A549 (cell line): ENCODE data around the gene PGLYRP2. TPM values are rescaled to one million over a fixed set of nuclear protein-coding genes. Genes with fewer than 3 reads are reported as not detected.

Experiments
- ATAC-seq, 2 experiments: fragments of 200-7000 bp in 1 of 2; fragments of >200 bp in 1 of 2; cut with Nextera tagmentation in 1 of 2; cut with Tn5 transposase in 1 of 2; 3 replicates each; pipeline versions ENCODE4 v1.8.0 to v1.9.1; 2018 to 2020; ENCODE audit warnings: mild to moderate bottlenecking in 1 of 2, moderate library complexity in 1 of 2
- CTCF ChIA-PET: fragments of 300-600 bp; sonication (Branson Sonifier 250); formaldehyde crosslinking; extraction: SDS; loops from one replicate; lab custom pipeline; 2021; ENCODE audit warnings: antibody characterized with exemption, inconsistent platforms; lab: Yijun Ruan, JAX
- POLR2A ChIA-PET: fragments of 350-600 bp; formaldehyde crosslinking; extraction: SDS; loops from one replicate; lab custom pipeline; 2021; ENCODE audit warnings: antibody characterized with exemption, inconsistent platforms; lab: Yijun Ruan, JAX
- DNase-seq, 2 experiments: peaks; one replicate each; pipeline versions ENCODE4 v3.0.0 to v3.0.0-alpha.2; 2011 to 2016; ENCODE audit warnings: low read depth in 1 of 2, low spot score in 1 of 2
- FAIRE-seq: peaks from 2 replicates; lab custom pipeline; 2011; peaks lifted over from hg19 to GRCh38; lab: Jason Lieb, UNC
- H3K27ac ChIP-seq, 2 experiments: fragments of >200 bp; sonication (Bioruptor Twin); formaldehyde crosslinking; 3 replicates each; pipeline ENCODE4 v1.5.1; 2016 to 2017
- H3K4me1 ChIP-seq: fragments of >200 bp; sonication (Bioruptor Twin); formaldehyde crosslinking; 3 replicates; pipeline ENCODE4 v1.6.1; 2016
- H3K4me2 ChIP-seq: fragments of >200 bp; sonication (Bioruptor Twin); formaldehyde crosslinking; 3 replicates; pipeline ENCODE4 v1.6.1; 2016
- H3K4me3 ChIP-seq: fragments of >200 bp; sonication (Bioruptor Twin); formaldehyde crosslinking; 3 replicates; pipeline ENCODE4 v1.5.1; 2016
- H3K9me3 ChIP-seq: fragments of >200 bp; sonication (Bioruptor Twin); formaldehyde crosslinking; 3 replicates; pipeline ENCODE4 v1.6.1; 2016
- CBX2 ChIP-seq: fragments of 200-600 bp; sonication (generic); IDR thresholded peaks from 2 replicates; pipeline ENCODE4 v1.6.1; 2016; ENCODE audit warnings: low read depth, mild to moderate bottlenecking, borderline replicate concordance
- CEBPB ChIP-seq, 2 experiments: fragments of >200 bp in 1 of 2; sonication (Bioruptor Twin) in 1 of 2; formaldehyde crosslinking in 1 of 2; IDR thresholded peaks; 2 replicates each; pipeline ENCODE4 v1.6.1; 2012 to 2016
- CHD4 ChIP-seq: fragments of 200-600 bp; sonication (generic); IDR thresholded peaks from 2 replicates; pipeline ENCODE4 v1.6.1; 2016; ENCODE audit warnings: antibody characterized with exemption, mild to moderate bottlenecking, borderline replicate concordance
- E2F6 ChIP-seq: IDR thresholded peaks from 2 replicates; pipeline ENCODE4 v1.6.1; 2012; ENCODE audit warnings: low read depth, borderline replicate concordance
- EHF ChIP-seq: fragments of 250-450 bp; sonication (Bioruptor Pico); IDR thresholded peaks from 2 replicates; pipeline ENCODE4 v1.5.0; 2020; ENCODE audit warnings: mild to moderate bottlenecking
- FOXS1 ChIP-seq: fragments of 250-450 bp; sonication (Bioruptor Pico); IDR thresholded peaks from 2 replicates; pipeline ENCODE4 v1.5.0; 2020; ENCODE audit warnings: mild to moderate bottlenecking, moderate library complexity
- HDAC2 ChIP-seq: fragments of 200-600 bp; sonication (generic); IDR thresholded peaks from 2 replicates; pipeline ENCODE4 v1.6.1; 2016
- JUN ChIP-seq, 2 experiments: fragments of >200 bp; sonication (Bioruptor Twin); formaldehyde crosslinking; IDR thresholded peaks; 2 replicates in 1 of 2; 3 replicates in 1 of 2; pipeline ENCODE4 v1.6.1; 2016 to 2017
- MAZ ChIP-seq: fragments of 150-350 bp; IDR thresholded peaks from 2 replicates; pipeline ENCODE4 v1.6.1; 2014; ENCODE audit warnings: antibody characterized with exemption, low read depth, low read length, borderline replicate concordance
- MYC ChIP-seq: IDR thresholded peaks from 2 replicates; pipeline ENCODE4 v1.6.1; 2012; ENCODE audit warnings: mild to moderate bottlenecking, inconsistent platforms, low read length, improper control_type of control experiment, borderline replicate concordance
- POLR2AphosphoS2 ChIP-seq: conservative IDR thresholded peaks from 2 replicates; pipeline ENCODE4 v1.6.1; 2012; ENCODE audit warnings: low read length, improper control_type of control experiment, inconsistent platforms
- REST ChIP-seq: fragments of 200-600 bp; sonication (generic); IDR thresholded peaks from 2 replicates; pipeline ENCODE4 v1.6.1; 2016; ENCODE audit warnings: antibody characterized with exemption, mild to moderate bottlenecking, moderate library complexity
- RNF2 ChIP-seq: fragments of 200-600 bp; sonication (generic); IDR thresholded peaks from 2 replicates; pipeline ENCODE4 v1.6.1; 2016; ENCODE audit warnings: low read depth, mild to moderate bottlenecking, antibody characterized with exemption, moderate library complexity, borderline replicate concordance
- ZC3H11A ChIP-seq: fragments of 450-650 bp; IDR thresholded peaks from 2 replicates; pipeline ENCODE4 v1.6.1; 2014; ENCODE audit warnings: antibody characterized with exemption, mild to moderate bottlenecking
- ZFP36 ChIP-seq: fragments of 450-650 bp; IDR thresholded peaks from 2 replicates; pipeline ENCODE4 v1.6.1; 2014; ENCODE audit warnings: borderline replicate concordance; ENCODE audit not compliant: partially characterized antibody
- ZSCAN20 ChIP-seq: fragments of 250-450 bp; sonication (Bioruptor Pico); IDR thresholded peaks from 2 replicates; pipeline ENCODE4 v1.8.0; 2022; ENCODE audit warnings: mild to moderate bottlenecking, moderate library complexity
- WGBS: methylation state at CpG from one replicate; pipeline ENCODE4 v1.1.6; 2017; ENCODE audit errors: missing lambda C conversion rate; 5-methylcytosine and 5-hydroxymethylcytosine counted together
- polyA plus RNA-seq, 4 experiments: library from polyadenylated mRNA; depleted of rRNA in 3 of 4; stranded (reverse); fragments of >200 nt; fragmentation: RNase III in 1 of 4; extraction: RNeasy Plus Mini Kit Qiagen cat#74134 plus additional on column Dnase treatment in 1 of 4; gene quantifications; 2 replicates in 3 of 4; 3 replicates in 1 of 4; pipeline ENCODE4 v1.2.3, GENCODE V29; 2011 to 2017
- TF ChIP-seq, protein P1 (sequence below): fragments of >200 bp; sonication (Bioruptor Twin); formaldehyde crosslinking; IDR thresholded peaks from 2 replicates; pipeline ENCODE4 v1.6.1; 2016
- TF ChIP-seq, protein P2 (sequence below): IDR thresholded peaks from 2 replicates; pipeline ENCODE4 v1.6.1; 2012
- TF ChIP-seq, protein P3 (sequence below): fragments of 150-350 bp; IDR thresholded peaks from 2 replicates; pipeline ENCODE4 v1.6.1; 2014; ENCODE audit warnings: low read depth, mild to moderate bottlenecking, low read length

Gene PGLYRP2
- polyA plus RNA-seq, 2 of the 4 experiments (the other 2 are of a cell fraction) = not detected

DNA sequence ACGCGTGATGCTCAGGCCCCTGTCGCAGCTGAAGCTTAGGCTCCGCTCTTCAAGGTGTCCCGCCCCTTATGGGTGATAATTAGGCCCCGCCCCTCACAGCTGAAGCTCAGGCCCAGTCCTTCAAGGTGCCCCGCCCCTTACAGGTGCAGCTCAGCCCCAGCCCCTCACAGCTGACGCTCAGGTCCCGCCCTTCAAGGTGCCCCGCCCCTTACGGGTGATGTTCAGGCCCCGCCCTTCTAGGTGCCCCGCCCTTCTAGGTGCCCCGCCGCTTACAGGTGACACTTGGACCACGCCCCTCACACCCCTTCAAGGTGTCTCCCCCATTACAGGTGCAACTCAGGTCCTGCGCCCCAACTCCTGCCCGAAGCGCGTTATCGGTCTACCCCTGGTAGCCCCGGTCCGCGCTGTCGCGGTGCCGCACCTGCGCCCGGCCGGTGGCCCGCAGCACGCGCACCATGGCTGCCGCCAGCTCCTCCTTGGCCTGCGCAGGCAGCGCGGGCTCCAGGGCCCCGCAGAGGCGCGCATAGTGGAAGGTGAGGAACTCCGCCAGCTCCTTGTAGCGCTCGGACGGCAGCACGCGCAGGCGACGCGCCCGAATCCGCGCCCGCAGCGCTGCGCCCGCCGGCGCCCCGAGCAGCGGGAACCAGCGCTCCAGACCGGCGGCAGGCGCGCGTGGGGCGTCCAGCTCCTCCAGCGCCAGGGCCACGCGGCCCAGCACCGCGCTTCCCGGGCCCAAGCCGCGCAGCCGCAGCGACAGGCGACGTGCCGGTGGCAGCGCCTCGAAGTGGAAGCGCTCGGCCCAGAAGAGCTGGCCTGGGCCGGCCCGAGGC is 22.2 kb downstream of the PGLYRP2 start:
- DNase-seq = peak in 1 of 2 experiments; percentile 30
- POLR2A ChIA-PET = interaction anchor here (1.1 kb wide), 1 partner anchor 38 kb away, joined by 3 read pairs; the partner anchor contains the start of gene AKAP8L
- Histone ChIP-seq H3K4me2 (peak overlapping the region; percentile 97), H3K4me3 (peak overlapping the region; percentile 50), H3K27ac (peak overlapping the region in 1 of 2 experiments; percentile 26; a peak in 1 of 6 replicates), H3K4me1 (no peaks in the 10 kb centered on the region), H3K9me3 (no peaks in the 10 kb centered on the region)
- FAIRE-seq = no peak
- 0 out of 2 replicates have a peak, but pooled peaks have one; percentile 46 for TF ChIP-seq E2F6
- no peak for TF ChIP-seq ZFP36
- no CpG with 5 or more reads among the region's 86 CpGs for WGBS
- CTCF ChIA-PET = interaction anchor here (1.3 kb wide), 2 partner anchors 24 to 98 kb away, joined by 3 to 4 read pairs; no protein-coding TSS in a partner anchor
- peak; percentile 27 to 32; a peak in 4 of 6 replicates for ATAC-seq

DNA sequence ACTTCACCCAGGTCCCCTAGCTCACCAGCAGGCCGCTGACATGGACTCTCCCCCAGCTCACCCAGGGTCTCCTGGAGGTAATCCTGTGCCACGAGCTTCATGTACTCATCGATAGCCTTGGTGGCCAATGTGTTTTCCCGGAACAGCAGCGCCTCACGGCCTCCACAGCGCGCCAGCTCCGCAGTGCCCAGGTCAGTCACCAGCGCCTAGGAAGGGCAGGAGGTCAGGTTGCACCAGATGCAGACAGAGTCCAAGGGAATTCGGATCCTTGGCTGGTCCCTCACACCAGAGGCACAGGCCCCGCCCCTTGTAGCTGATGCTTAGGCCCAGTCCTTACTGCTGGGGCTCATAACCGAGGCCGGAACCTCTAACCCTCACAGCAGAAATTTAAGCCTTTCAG is 22.9 kb downstream of the PGLYRP2 start:
- WGBS = no CpG with 5 or more reads among the region's 14 CpGs
- TF ChIP-seq EHF (no peak), JUN (IDR thresholded peaks at IDR 0.05) (no peak), CHD4 (no peak), MAZ (no peak), CBX2 (no peak), RNF2 (no peak), HDAC2 (no peak), ZSCAN20 (CRISPR knock-in tag) (no peak), FOXS1 (CRISPR knock-in tag) (no peak), MYC (no peak), ZC3H11A (no peak), POLR2AphosphoS2 (no peak), CEBPB (IDR thresholded peaks at IDR 0.05) (no peak), REST (no peak)
- TF ChIP-seq, protein P1, sequence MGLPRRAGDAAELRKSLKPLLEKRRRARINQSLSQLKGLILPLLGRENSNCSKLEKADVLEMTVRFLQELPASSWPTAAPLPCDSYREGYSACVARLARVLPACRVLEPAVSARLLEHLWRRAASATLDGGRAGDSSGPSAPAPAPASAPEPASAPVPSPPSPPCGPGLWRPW = no peak
- TF ChIP-seq, protein P2, sequence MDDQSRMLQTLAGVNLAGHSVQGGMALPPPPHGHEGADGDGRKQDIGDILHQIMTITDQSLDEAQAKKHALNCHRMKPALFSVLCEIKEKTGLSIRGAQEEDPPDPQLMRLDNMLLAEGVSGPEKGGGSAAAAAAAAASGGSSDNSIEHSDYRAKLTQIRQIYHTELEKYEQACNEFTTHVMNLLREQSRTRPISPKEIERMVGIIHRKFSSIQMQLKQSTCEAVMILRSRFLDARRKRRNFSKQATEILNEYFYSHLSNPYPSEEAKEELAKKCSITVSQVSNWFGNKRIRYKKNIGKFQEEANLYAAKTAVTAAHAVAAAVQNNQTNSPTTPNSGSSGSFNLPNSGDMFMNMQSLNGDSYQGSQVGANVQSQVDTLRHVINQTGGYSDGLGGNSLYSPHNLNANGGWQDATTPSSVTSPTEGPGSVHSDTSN = no peak
- TF ChIP-seq, protein P3, sequence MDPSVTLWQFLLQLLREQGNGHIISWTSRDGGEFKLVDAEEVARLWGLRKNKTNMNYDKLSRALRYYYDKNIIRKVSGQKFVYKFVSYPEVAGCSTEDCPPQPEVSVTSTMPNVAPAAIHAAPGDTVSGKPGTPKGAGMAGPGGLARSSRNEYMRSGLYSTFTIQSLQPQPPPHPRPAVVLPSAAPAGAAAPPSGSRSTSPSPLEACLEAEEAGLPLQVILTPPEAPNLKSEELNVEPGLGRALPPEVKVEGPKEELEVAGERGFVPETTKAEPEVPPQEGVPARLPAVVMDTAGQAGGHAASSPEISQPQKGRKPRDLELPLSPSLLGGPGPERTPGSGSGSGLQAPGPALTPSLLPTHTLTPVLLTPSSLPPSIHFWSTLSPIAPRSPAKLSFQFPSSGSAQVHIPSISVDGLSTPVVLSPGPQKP = no peak
- ChIA-PET CTCF (interaction anchor here (0.5 to 1.3 kb wide), 3 partner anchors 23 to 365 kb away, joined by 3 to 4 read pairs (median 4); no protein-coding TSS in a partner anchor), POLR2A (interaction anchor here (1.1 kb wide), 1 partner anchor 38 kb away, joined by 3 read pairs; the partner anchor contains the start of gene AKAP8L)
- Histone ChIP-seq H3K27ac (no peak overlapping the region), H3K4me1 (no peaks in the 10 kb centered on the region), H3K9me3 (no peaks in the 10 kb centered on the region), H3K4me3 (peak overlapping the region; percentile 50; the same call in 1 of the 3 replicates), H3K4me2 (peak overlapping the region; percentile 97)
- FAIRE-seq = no peak
- no peak for ATAC-seq
- no peak for DNase-seq
